WI38 (cell line): Measurements from ENCODE around the gene OSCAR.

ENCODE experiments used
- H3K4me3 ChIP-seq: 2 replicates; pipeline ENCODE4 v1.5.1; 2011; ENCODE audit warnings: low read depth, mild to moderate bottlenecking, control low read depth, low read length
- CTCF ChIP-seq: IDR thresholded peaks from 2 replicates; pipeline ENCODE4 v1.5.1; 2012; ENCODE audit warnings: low read depth, mild to moderate bottlenecking, control low read depth, low read length

OSCAR gene

GRCh38 chr19:54123682-54124081 is 23.1 kb upstream of the OSCAR start:
- no peak for TF ChIP-seq CTCF
- no peak overlapping the region for H3K4me3 ChIP-seq

- TF ChIP-seq CTCF = no peak
- H3K4me3 ChIP-seq = no peak overlapping the region
Observed at GRCh38 chr19:54121259-54121658, 20.7 kb upstream of the OSCAR start.

GRCh38 chr19:54115109-54116063 is 14.8 kb upstream of the OSCAR start, which contains the start of the genes PRPF31 and TFPT:
Gene PRPF31 (plus strand): TSS chr19:54115754. CDS start chr19:54118279, 2,525 bp downstream.
Gene TFPT (minus strand): TSS chr19:54115657. CDS start chr19:54115269, 388 bp downstream.
- TF ChIP-seq CTCF = no peak
- peak within 1 kb of the TSS; percentile 83 for H3K4me3 ChIP-seq

- no peak for TF ChIP-seq CTCF
- H3K4me3 ChIP-seq = peak overlapping the region; percentile 83
Observed at GRCh38 chr19:54114340-54115108, 13.9 kb upstream of the OSCAR start.

- TF ChIP-seq CTCF = no peak
- H3K4me3 ChIP-seq = no peak overlapping the region
Observed at GRCh38 chr19:54109651-54110050, 9.0 kb upstream of the OSCAR start.

- no peak overlapping the region for H3K4me3 ChIP-seq
- no peak for TF ChIP-seq CTCF
Observed at GRCh38 chr19:54108496-54108895, 7.9 kb upstream of the OSCAR start.
